Activated CD4-positive, alpha-beta T cell treated with anti-CD3 and anti-CD28 coated beads, Interleukin-2, amount 50 U/mL, for 16 hours (primary cell): ENCODE measurements around the gene GSK3B.
"Not testable (repeated sequence)": the region's sequence is repeated elsewhere in the genome, so short reads cannot be mapped to it uniquely, and the experiment has no call there.

Source experiments
- DNase-seq: peaks from one replicate; pipeline ENCODE4 v3.0.0-alpha.2; 2020

The GSK3B gene

GRCh38 chr3:120051570-120051969 is 42.7 kb downstream of the GSK3B start:
- not testable (repeated sequence) for DNase-seq

GRCh38 chr3:120049881-120050539 is 44.2 kb downstream of the GSK3B start:
- no peak for DNase-seq

- DNase-seq: no peak
Measured at GRCh38 chr3:120049072-120049471, 45.2 kb downstream of the GSK3B start.

- no peak for DNase-seq
Measured at GRCh38 chr3:120048355-120049041, 45.7 kb downstream of the GSK3B start.

GRCh38 chr3:120047686-120048085 is 46.6 kb downstream of the GSK3B start:
- DNase-seq: no peak

- no peak for DNase-seq
Measured at GRCh38 chr3:120040813-120041377, 53.4 kb downstream of the GSK3B start.

GRCh38 chr3:120039642-120040610 is 54.3 kb downstream of the GSK3B start:
- no peak for DNase-seq

GRCh38 chr3:120033596-120033995 is 60.7 kb downstream of the GSK3B start:
- no peak for DNase-seq

GRCh38 chr3:120031561-120031960 is 62.7 kb downstream of the GSK3B start:
- DNase-seq: no peak

GRCh38 chr3:120029749-120030148 is 64.5 kb downstream of the GSK3B start:
- DNase-seq: no peak

GRCh38 chr3:120028271-120029047 is 65.8 kb downstream of the GSK3B start:
- no peak for DNase-seq

GRCh38 chr3:120027226-120027625 is 67.0 kb downstream of the GSK3B start:
- DNase-seq: no peak

- DNase-seq: peak; percentile 10
Measured at GRCh38 chr3:120025520-120025919, 68.7 kb downstream of the GSK3B start.

- DNase-seq: no peak
Measured at GRCh38 chr3:120024103-120024502, 70.1 kb downstream of the GSK3B start.

- no peak for DNase-seq
Measured at GRCh38 chr3:120022729-120023128, 71.5 kb downstream of the GSK3B start.

- no peak for DNase-seq
Measured at GRCh38 chr3:120021523-120021922, 72.7 kb downstream of the GSK3B start.

- no peak for DNase-seq
Measured at GRCh38 chr3:120018299-120018698, 75.9 kb downstream of the GSK3B start.

- DNase-seq: no peak
Measured at GRCh38 chr3:120017692-120018091, 76.6 kb downstream of the GSK3B start.

GRCh38 chr3:120013481-120013880 is 80.8 kb downstream of the GSK3B start:
- no peak for DNase-seq

GRCh38 chr3:120005741-120006140 is 88.5 kb downstream of the GSK3B start:
- DNase-seq: not testable (repeated sequence)

- not testable (repeated sequence) for DNase-seq
Measured at GRCh38 chr3:120004008-120004498, 90.2 kb downstream of the GSK3B start.

- no peak for DNase-seq
Measured at GRCh38 chr3:119998166-119998565, 96.1 kb downstream of the GSK3B start.
